Stomach (tissue), 9 donors: ENCODE measurements around the gene GCNT4. TPM values are rescaled to one million over a fixed set of nuclear protein-coding genes. Genes with fewer than 3 reads are reported as not detected.

Experiments used
- DNase-seq, 2 donors: peaks; one replicate each; pipeline versions ENCODE4 v3.0.0 to v3.0.0-alpha.2; 2013 to 2019
- H3K27ac ChIP-seq, 5 donors: fragments of 200-600 bp in 4 of 5; sonication (generic) in 4 of 5; one replicate each; pipeline ENCODE4 v1.5.1; 2013 to 2019; ENCODE audit warnings: mild to moderate bottlenecking in 1 of 5, moderate library complexity in 1 of 5
- H3K27me3 ChIP-seq, 3 donors: fragments of 200-600 bp; sonication (generic); one replicate each; pipeline ENCODE4 v1.5.1; 2017 to 2019; ENCODE audit warnings: mixed run types in 1 of 3
- H3K36me3 ChIP-seq, 4 donors: fragments of 200-600 bp; sonication (generic); 1 replicate in 3 of 4; 2 replicates in 1 of 4; pipeline ENCODE4 v1.5.1; 2016 to 2019
- H3K4me1 ChIP-seq, 4 donors: fragments of 200-600 bp; sonication (generic); one replicate each; pipeline ENCODE4 v1.5.1; 2016 to 2019
- H3K4me3 ChIP-seq, 4 donors: fragments of 200-600 bp; sonication (generic) in 3 of 4; one replicate each; pipeline ENCODE4 v1.5.1; 2016 to 2019; ENCODE audit warnings: mild to moderate bottlenecking in 1 of 4
- H3K9me3 ChIP-seq, 4 donors: fragments of 200-600 bp; sonication (generic); one replicate each; pipeline ENCODE4 v1.5.1; 2016 to 2019
- EP300 ChIP-seq: sonication (generic); formaldehyde crosslinking; IDR thresholded peaks from one replicate; pipeline ENCODE4 v1.6.1; 2017; ENCODE audit warnings: antibody characterized with exemption
- POLR2A ChIP-seq, 4 donors: fragments of 450-650 bp; IDR thresholded peaks; one replicate each; pipeline ENCODE4 v1.6.1; 2016; ENCODE audit warnings: antibody characterized with exemption in 4 of 4, control low read depth in 2 of 4, mild to moderate bottlenecking in 1 of 4, moderate library complexity in 1 of 4
- POLR2AphosphoS5 ChIP-seq, 3 donors: sonication (generic); formaldehyde crosslinking; IDR thresholded peaks; one replicate each; pipeline ENCODE4 v1.6.1; 2016; ENCODE audit warnings: antibody characterized with exemption in 3 of 3
- WGBS, 5 donors: extraction: QIAGEN DNeasy Blood & Tissue Kit in 3 of 5; methylation state at CpG; one replicate each; pipeline versions ENCODE4 v1.1.5 to v1.1.7; 2013 to 2018; 5-methylcytosine and 5-hydroxymethylcytosine counted together
- intact Hi-C: fragments of 100-400 bp; cut with DNase I; formaldehyde crosslinking; loops from one replicate; pipeline ENCODE4 v1.15.1; 2023; ENCODE audit warnings: low total_unique reads
- polyA plus RNA-seq, 3 donors: library from polyadenylated mRNA; stranded (reverse); fragments of 200-250 nt; gene quantifications; one replicate each; pipeline ENCODE4 v1.2.3, GENCODE V29; 2013
- total RNA-seq, 5 donors: library from RNA; depleted of rRNA; stranded (reverse); fragments of >200 nt; gene quantifications; one replicate each; pipeline versions ENCODE4 v1.1.0 to v1.2.3, GENCODE V29; 2014 to 2016
- TF ChIP-seq, protein P1 (sequence below), 7 experiments: fragments of 450-650 bp in 4 of 7; fragments of 200-600 bp in 3 of 7; sonication (generic) in 3 of 7; IDR thresholded peaks; one replicate each; pipeline ENCODE4 v1.5.1; 2016 to 2019; ENCODE audit warnings: antibody characterized with exemption in 7 of 7, control low read depth in 2 of 7, mild to moderate bottlenecking in 1 of 7
- donor health status: healthy with polysubstance abuse.
- donor health status: Bipolar disorder and iron deficiency.
- donor health status: healthy.

GCNT4 gene
- total and polyA plus RNA-seq, 8 donors = 1.2 to 31.4 (median 3.6) TPM

GRCh38 chr5:75021800-75022199 is 30.6 kb downstream of the GCNT4 start:
- Histone ChIP-seq H3K4me3 (no peak overlapping the region), H3K9me3 (no peaks in the 10 kb centered on the region), H3K27me3 (no peaks in the 10 kb centered on the region), H3K4me1 (peaks cover 14 to 27% (median 20%) of the 10 kb centered on the region in 4 donors), H3K36me3 (no peaks in the 10 kb centered on the region), H3K27ac (peak overlapping the region in 4 of 5 donors; percentile 56 to 71 (median 66))
- TF ChIP-seq EP300 = no peak
- TF ChIP-seq POLR2A (IDR thresholded peaks at IDR 0.05) = no peak
- TF ChIP-seq, protein P1, sequence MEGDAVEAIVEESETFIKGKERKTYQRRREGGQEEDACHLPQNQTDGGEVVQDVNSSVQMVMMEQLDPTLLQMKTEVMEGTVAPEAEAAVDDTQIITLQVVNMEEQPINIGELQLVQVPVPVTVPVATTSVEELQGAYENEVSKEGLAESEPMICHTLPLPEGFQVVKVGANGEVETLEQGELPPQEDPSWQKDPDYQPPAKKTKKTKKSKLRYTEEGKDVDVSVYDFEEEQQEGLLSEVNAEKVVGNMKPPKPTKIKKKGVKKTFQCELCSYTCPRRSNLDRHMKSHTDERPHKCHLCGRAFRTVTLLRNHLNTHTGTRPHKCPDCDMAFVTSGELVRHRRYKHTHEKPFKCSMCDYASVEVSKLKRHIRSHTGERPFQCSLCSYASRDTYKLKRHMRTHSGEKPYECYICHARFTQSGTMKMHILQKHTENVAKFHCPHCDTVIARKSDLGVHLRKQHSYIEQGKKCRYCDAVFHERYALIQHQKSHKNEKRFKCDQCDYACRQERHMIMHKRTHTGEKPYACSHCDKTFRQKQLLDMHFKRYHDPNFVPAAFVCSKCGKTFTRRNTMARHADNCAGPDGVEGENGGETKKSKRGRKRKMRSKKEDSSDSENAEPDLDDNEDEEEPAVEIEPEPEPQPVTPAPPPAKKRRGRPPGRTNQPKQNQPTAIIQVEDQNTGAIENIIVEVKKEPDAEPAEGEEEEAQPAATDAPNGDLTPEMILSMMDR (IDR thresholded peaks at IDR 0.05) = no peak
- TF ChIP-seq POLR2AphosphoS5 (IDR thresholded peaks at IDR 0.05) = no peak
- WGBS, 5 donors = 31 to 61% (median 43%) methylated on average over 4 of the region's 4 CpGs
- intact Hi-C loops = no loop called here
- no peak for DNase-seq

DNA sequence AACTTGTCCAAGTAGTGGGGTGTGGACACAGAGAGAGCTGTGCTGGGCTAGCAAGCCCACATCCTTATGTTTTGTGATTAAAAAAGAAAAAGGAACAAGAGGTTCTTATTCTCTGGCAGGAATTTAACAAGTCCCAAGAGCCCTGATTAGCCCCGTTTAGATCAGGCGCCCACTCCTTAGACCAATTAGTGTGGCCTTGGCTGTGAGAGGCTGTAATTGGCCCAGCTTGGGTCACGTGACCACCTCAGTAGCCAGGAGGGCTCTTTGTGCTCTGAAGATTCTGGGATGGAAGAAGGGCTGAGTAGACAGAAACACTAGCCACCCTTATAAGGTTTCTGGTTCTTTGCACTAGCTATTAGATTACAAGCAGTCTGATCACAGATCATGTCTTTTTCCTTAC is 31.1 kb downstream of the GCNT4 start:
- WGBS, 5 donors = 30 to 62% (median 52%) methylated on average over 3 of the region's 3 CpGs
- Histone ChIP-seq H3K9me3 (no peaks in the 10 kb centered on the region), H3K36me3 (no peaks in the 10 kb centered on the region), H3K4me3 (no peak overlapping the region), H3K4me1 (peaks cover 14 to 27% (median 20%) of the 10 kb centered on the region in 4 donors), H3K27ac (peak overlapping the region; percentile 56 to 72 (median 67)), H3K27me3 (no peaks in the 10 kb centered on the region)
- intact Hi-C loops = no loop called here
- TF ChIP-seq EP300 (no peak), POLR2A (IDR thresholded peaks at IDR 0.05) (no peak), POLR2AphosphoS5 (IDR thresholded peaks at IDR 0.05) (no peak)
- TF ChIP-seq, protein P1 (IDR thresholded peaks at IDR 0.05) = no peak
- peak in 1 of 2 donors; percentile 23 for DNase-seq

GRCh38 chr5:75020016-75020656 is 32.2 kb downstream of the GCNT4 start:
- Histone ChIP-seq H3K36me3 (no peaks in the 10 kb centered on the region), H3K4me1 (peaks cover 14 to 27% (median 20%) of the 10 kb centered on the region in 4 donors), H3K27ac (peak overlapping the region; percentile 56 to 79 (median 67)), H3K4me3 (no peak overlapping the region), H3K9me3 (no peaks in the 10 kb centered on the region), H3K27me3 (no peaks in the 10 kb centered on the region)
- TF ChIP-seq, protein P1 (IDR thresholded peaks at IDR 0.05) = no peak
- no peak for TF ChIP-seq POLR2A (IDR thresholded peaks at IDR 0.05)
- TF ChIP-seq POLR2AphosphoS5 (IDR thresholded peaks at IDR 0.05) = peak in 2 of 3 donors; percentile 21 to 31
- TF ChIP-seq EP300 = no peak
- intact Hi-C loops = no loop called here
- 51 to 72% (median 61%) methylated on average over 10 of the region's 10 CpGs for WGBS, 5 donors
- DNase-seq = peak in 1 of 2 donors; percentile 61

GRCh38 chr5:75018805-75019587 is 33.4 kb downstream of the GCNT4 start:
- intact Hi-C loops = no loop called here
- no peaks in the 10 kb centered on the region for H3K36me3 ChIP-seq
- TF ChIP-seq POLR2AphosphoS5 (IDR thresholded peaks at IDR 0.05) (no peak), POLR2A (IDR thresholded peaks at IDR 0.05) (no peak), EP300 (no peak)
- TF ChIP-seq, protein P1 (IDR thresholded peaks at IDR 0.05) = no peak
- peaks cover 14 to 24% (median 19%) of the 10 kb centered on the region in 4 donors for H3K4me1 ChIP-seq
- peak overlapping the region in 1 of 5 donors; percentile 67 for H3K27ac ChIP-seq
- no peaks in the 10 kb centered on the region for H3K27me3 ChIP-seq
- WGBS, 5 donors = 79 to 85% (median 83%) methylated on average over 7 of the region's 7 CpGs
- DNase-seq = no peak
- no peak overlapping the region for H3K4me3 ChIP-seq
- H3K9me3 ChIP-seq = no peaks in the 10 kb centered on the region
